ENCODE results near the gene NPAS3.

Gene NPAS3

DNA sequence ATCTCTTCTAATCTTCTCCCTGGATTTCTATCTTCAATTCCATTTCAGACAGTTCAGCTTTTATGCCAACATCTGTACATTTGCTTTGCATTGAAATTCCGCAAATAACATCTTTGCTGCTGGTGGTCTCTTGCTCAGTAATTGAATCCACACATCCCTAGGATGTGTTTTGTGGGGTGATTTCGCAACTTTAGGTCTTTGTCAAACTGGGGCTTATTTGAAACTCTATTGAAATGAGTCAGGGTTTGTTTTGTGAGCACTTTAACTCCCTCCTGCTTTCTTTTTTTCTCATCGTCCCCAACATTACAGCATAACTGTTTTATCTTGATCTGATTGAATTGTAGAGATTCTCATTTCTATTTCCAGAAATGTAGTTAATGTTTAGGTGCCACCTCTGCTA, 404.3 kb downstream of the NPAS3 start:
- no peaks in the 10 kb centered on the region for H3F3A ChIP-seq (ENCODE audit: low read depth)
- 0 out of 2 replicates have a peak, but pooled peaks cover 3% of the 10 kb centered on the region for H3K9me2 ChIP-seq (replicated peaks; ENCODE audit: low read depth, low read length)
- H3K4me2 ChIP-seq (ENCODE audit: low read depth, low read length, poor library complexity, severe bottlenecking), result no peak overlapping the region
- H2AFZ ChIP-seq (ENCODE audit: low read length), result no peak overlapping the region
- H4K20me1 ChIP-seq (ENCODE audit: insufficient read depth, low read length, poor library complexity, severe bottlenecking), result no peaks in the 10 kb centered on the region
- H3K9me3 ChIP-seq (ENCODE audit: insufficient read depth, low read depth, low read length), result no peaks in the 10 kb centered on the region
- TF ChIP-seq, protein P1, sequence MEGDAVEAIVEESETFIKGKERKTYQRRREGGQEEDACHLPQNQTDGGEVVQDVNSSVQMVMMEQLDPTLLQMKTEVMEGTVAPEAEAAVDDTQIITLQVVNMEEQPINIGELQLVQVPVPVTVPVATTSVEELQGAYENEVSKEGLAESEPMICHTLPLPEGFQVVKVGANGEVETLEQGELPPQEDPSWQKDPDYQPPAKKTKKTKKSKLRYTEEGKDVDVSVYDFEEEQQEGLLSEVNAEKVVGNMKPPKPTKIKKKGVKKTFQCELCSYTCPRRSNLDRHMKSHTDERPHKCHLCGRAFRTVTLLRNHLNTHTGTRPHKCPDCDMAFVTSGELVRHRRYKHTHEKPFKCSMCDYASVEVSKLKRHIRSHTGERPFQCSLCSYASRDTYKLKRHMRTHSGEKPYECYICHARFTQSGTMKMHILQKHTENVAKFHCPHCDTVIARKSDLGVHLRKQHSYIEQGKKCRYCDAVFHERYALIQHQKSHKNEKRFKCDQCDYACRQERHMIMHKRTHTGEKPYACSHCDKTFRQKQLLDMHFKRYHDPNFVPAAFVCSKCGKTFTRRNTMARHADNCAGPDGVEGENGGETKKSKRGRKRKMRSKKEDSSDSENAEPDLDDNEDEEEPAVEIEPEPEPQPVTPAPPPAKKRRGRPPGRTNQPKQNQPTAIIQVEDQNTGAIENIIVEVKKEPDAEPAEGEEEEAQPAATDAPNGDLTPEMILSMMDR (conservative IDR thresholded peaks at IDR 0.05; ENCODE audit: low read length), result no peak
- no peak for TF ChIP-seq EZH2phosphoT487 (IDR thresholded peaks at IDR 0.05; ENCODE audit: borderline replicate concordance)
- no peaks in the 10 kb centered on the region for H3K79me2 ChIP-seq (ENCODE audit: insufficient read depth, low read length)
- no peaks in the 10 kb centered on the region for H3K27me3 ChIP-seq (ENCODE audit: insufficient read depth, low read length, poor library complexity, severe bottlenecking)
- H3K4me3 ChIP-seq (ENCODE audit: low read length, poor library complexity, severe bottlenecking), result no peak overlapping the region
- H3K4me1 ChIP-seq (ENCODE audit: insufficient read depth, low read length, poor library complexity, severe bottlenecking), result no peaks in the 10 kb centered on the region
- H3K36me3 ChIP-seq (ENCODE audit: insufficient read depth, low read length), result no peaks in the 10 kb centered on the region
- no peak overlapping the region for H3K9ac ChIP-seq (ENCODE audit: low read depth, low read length, poor library complexity, severe bottlenecking)

DNA sequence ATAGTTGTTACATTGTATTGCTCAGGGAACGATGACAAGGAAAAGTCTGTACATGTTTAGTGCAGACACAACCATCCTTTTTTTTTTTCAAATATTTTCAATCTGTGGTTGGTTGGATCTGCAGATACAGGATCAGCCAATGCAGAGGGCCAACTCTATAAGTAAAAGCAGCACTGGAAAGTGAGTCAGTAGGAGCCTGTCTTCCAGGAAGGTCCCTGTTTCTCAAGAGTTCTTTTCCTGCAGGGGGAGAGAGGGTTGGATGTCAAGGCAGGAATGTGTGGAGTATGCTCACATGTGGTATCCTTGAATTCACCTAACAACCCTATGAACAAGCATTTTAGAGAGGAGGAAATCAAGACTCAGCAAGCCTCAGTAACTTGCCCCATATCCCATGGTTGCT, 409.1 kb downstream of the NPAS3 start:
- H3K27me3 ChIP-seq (ENCODE audit: insufficient read depth, low read length, poor library complexity, severe bottlenecking), result no peaks in the 10 kb centered on the region
- H3F3A ChIP-seq (ENCODE audit: low read depth), result no peaks in the 10 kb centered on the region
- no peak overlapping the region for H3K4me2 ChIP-seq (ENCODE audit: low read depth, low read length, poor library complexity, severe bottlenecking)
- H3K4me1 ChIP-seq (ENCODE audit: insufficient read depth, low read length, poor library complexity, severe bottlenecking), result no peaks in the 10 kb centered on the region
- 0 out of 2 replicates have a peak, but pooled peaks cover 3% of the 10 kb centered on the region for H3K9me2 ChIP-seq (replicated peaks; ENCODE audit: low read depth, low read length)
- TF ChIP-seq, protein P1 (conservative IDR thresholded peaks at IDR 0.05; ENCODE audit: low read length), result no peak
- no peak for TF ChIP-seq EZH2phosphoT487 (IDR thresholded peaks at IDR 0.05; ENCODE audit: borderline replicate concordance)
- H3K36me3 ChIP-seq (ENCODE audit: insufficient read depth, low read length), result no peaks in the 10 kb centered on the region
- H4K20me1 ChIP-seq (ENCODE audit: insufficient read depth, low read length, poor library complexity, severe bottlenecking), result no peaks in the 10 kb centered on the region
- no peaks in the 10 kb centered on the region for H3K79me2 ChIP-seq (ENCODE audit: insufficient read depth, low read length)
- no peak overlapping the region for H3K9ac ChIP-seq (ENCODE audit: low read depth, low read length, poor library complexity, severe bottlenecking)
- H3K4me3 ChIP-seq (ENCODE audit: low read length, poor library complexity, severe bottlenecking), result no peak overlapping the region
- no peak overlapping the region for H2AFZ ChIP-seq (ENCODE audit: low read length)
- no peaks in the 10 kb centered on the region for H3K9me3 ChIP-seq (ENCODE audit: insufficient read depth, low read depth, low read length)

DNA sequence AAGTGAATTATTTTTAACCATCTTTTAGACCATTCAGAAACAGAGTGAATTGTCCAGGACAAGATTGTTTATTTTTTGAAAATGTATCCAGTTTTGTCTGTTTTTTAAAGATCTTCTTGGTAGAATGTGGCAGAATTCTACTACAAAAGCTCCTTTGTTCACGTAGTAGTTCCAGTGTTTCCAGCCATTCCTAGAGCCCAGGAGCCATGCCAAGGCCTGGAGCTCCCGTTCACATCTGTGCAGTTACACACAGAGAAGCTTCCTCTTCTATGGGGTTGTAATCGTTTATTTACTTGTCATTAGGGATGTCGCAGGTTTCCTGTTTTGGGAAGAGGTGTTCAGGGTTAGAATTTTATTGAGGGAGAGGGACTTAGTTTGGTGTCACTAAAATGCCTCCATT, 409.8 kb downstream of the NPAS3 start:
- Histone ChIP-seq H3K36me3 (ENCODE audit: insufficient read depth, low read length) (no peaks in the 10 kb centered on the region), H3K9ac (ENCODE audit: low read depth, low read length, poor library complexity, severe bottlenecking) (no peak overlapping the region), H3K4me1 (ENCODE audit: insufficient read depth, low read length, poor library complexity, severe bottlenecking) (no peaks in the 10 kb centered on the region), H3K4me3 (ENCODE audit: low read length, poor library complexity, severe bottlenecking) (no peak overlapping the region), H3K9me2 (replicated peaks; ENCODE audit: low read depth, low read length) (0 out of 2 replicates have a peak, but pooled peaks cover 3% of the 10 kb centered on the region), H3K4me2 (ENCODE audit: low read depth, low read length, poor library complexity, severe bottlenecking) (no peak overlapping the region), H3F3A (ENCODE audit: low read depth) (no peaks in the 10 kb centered on the region), H3K27me3 (ENCODE audit: insufficient read depth, low read length, poor library complexity, severe bottlenecking) (no peaks in the 10 kb centered on the region), H3K9me3 (ENCODE audit: insufficient read depth, low read depth, low read length) (no peaks in the 10 kb centered on the region), H3K79me2 (ENCODE audit: insufficient read depth, low read length) (no peaks in the 10 kb centered on the region), H2AFZ (ENCODE audit: low read length) (no peak overlapping the region), H4K20me1 (ENCODE audit: insufficient read depth, low read length, poor library complexity, severe bottlenecking) (no peaks in the 10 kb centered on the region)
- TF ChIP-seq, protein P1 (conservative IDR thresholded peaks at IDR 0.05; ENCODE audit: low read length), result no peak
- no peak for TF ChIP-seq EZH2phosphoT487 (IDR thresholded peaks at IDR 0.05; ENCODE audit: borderline replicate concordance)

Data from Loucy (cell line).